Measurements from ENCODE around the gene ANAPC10. TPM values are rescaled to one million over a fixed set of nuclear protein-coding genes. Genes with fewer than 3 reads are reported as not detected.
A peak's percentile ranks its signal among the peaks of the same experiment; 100 is the strongest.

The ANAPC10 gene
- polyA plus RNA-seq, 1 of the 3 experiments (the other 2 are of a cell fraction) = 19.1 TPM

- H3K27me3 ChIP-seq (ENCODE audit: insufficient read depth) = no peaks in the 10 kb centered on the region
- peaks cover 0 to 6% of the 10 kb centered on the region in 2 experiments for H3K36me3 ChIP-seq (replicated peaks in 1 of 2; ENCODE audit: control insufficient read depth in 1 of 2, insufficient read depth in 2 of 2, low read length in 1 of 2)
- H3K4me2 ChIP-seq = no peak overlapping the region
- no peak overlapping the region for H3K4me3 ChIP-seq (ENCODE audit: low read depth in 2 of 2, low read length in 1 of 2)
- TF ChIP-seq, protein P1, sequence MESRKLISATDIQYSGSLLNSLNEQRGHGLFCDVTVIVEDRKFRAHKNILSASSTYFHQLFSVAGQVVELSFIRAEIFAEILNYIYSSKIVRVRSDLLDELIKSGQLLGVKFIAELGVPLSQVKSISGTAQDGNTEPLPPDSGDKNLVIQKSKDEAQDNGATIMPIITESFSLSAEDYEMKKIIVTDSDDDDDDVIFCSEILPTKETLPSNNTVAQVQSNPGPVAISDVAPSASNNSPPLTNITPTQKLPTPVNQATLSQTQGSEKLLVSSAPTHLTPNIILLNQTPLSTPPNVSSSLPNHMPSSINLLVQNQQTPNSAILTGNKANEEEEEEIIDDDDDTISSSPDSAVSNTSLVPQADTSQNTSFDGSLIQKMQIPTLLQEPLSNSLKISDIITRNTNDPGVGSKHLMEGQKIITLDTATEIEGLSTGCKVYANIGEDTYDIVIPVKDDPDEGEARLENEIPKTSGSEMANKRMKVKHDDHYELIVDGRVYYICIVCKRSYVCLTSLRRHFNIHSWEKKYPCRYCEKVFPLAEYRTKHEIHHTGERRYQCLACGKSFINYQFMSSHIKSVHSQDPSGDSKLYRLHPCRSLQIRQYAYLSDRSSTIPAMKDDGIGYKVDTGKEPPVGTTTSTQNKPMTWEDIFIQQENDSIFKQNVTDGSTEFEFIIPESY (IDR thresholded peaks at IDR 0.05; ENCODE audit: borderline replicate concordance, low read depth) = no peak
- TF ChIP-seq MEF2A (IDR thresholded peaks at IDR 0.05; ENCODE audit: borderline replicate concordance, low read depth) (no peak), MXI1 (IDR thresholded peaks at IDR 0.05; ENCODE audit: low read depth, low read length) (no peak), ELF1 (IDR thresholded peaks at IDR 0.05) (no peak), RCOR1 (IDR thresholded peaks at IDR 0.05; ENCODE audit: low read length) (no peak), TEAD4 (IDR thresholded peaks at IDR 0.05; ENCODE audit: borderline replicate concordance, insufficient read depth) (no peak), SMC3 (IDR thresholded peaks at IDR 0.05; ENCODE audit: low read depth, low read length) (no peak), RXRA (IDR thresholded peaks at IDR 0.05; ENCODE audit: borderline replicate concordance, low read depth) (no peak), RAD21 (IDR thresholded peaks at IDR 0.05; ENCODE audit: low read length) (no peak), FOXJ3 (CRISPR knock-in tag; IDR thresholded peaks at IDR 0.05) (no peak), GATA2 (CRISPR knock-in tag; IDR thresholded peaks at IDR 0.05) (no peak), EZH2phosphoT487 (IDR thresholded peaks at IDR 0.05; ENCODE audit: borderline replicate concordance, low read depth) (no peak), MAX (IDR thresholded peaks at IDR 0.05; ENCODE audit: low read depth) (no peak), FOSL2 (IDR thresholded peaks at IDR 0.05; ENCODE audit: borderline replicate concordance, low read depth) (no peak)
- TF ChIP-seq, protein P2, sequence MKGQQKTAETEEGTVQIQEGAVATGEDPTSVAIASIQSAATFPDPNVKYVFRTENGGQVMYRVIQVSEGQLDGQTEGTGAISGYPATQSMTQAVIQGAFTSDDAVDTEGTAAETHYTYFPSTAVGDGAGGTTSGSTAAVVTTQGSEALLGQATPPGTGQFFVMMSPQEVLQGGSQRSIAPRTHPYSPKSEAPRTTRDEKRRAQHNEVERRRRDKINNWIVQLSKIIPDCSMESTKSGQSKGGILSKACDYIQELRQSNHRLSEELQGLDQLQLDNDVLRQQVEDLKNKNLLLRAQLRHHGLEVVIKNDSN (IDR thresholded peaks at IDR 0.05; ENCODE audit: borderline replicate concordance, low read depth) = no peak
- POLR2A ChIA-PET = no interaction called here
- H3K9me3 ChIP-seq = no peaks in the 10 kb centered on the region
- H3F3A ChIP-seq (replicated peaks; ENCODE audit: insufficient read depth) = no peaks in the 10 kb centered on the region
- 78% methylated on average over 2 of the region's 2 CpGs for WGBS (ENCODE audit: low lambda C conversion rate)
- H4K20me1 ChIP-seq (ENCODE audit: insufficient read depth) = no peaks in the 10 kb centered on the region
- H3K9me2 ChIP-seq = 0 out of 2 replicates have a peak, but pooled peaks cover 5% of the 10 kb centered on the region
- H3K4me1 ChIP-seq (ENCODE audit: control insufficient read depth in 1 of 2, insufficient read depth in 2 of 2, low read depth in 1 of 2, low read length in 1 of 2) = no peaks in the 10 kb centered on the region
- H3K27ac ChIP-seq (ENCODE audit: low read depth in 2 of 2, low read length in 1 of 2) = no peak overlapping the region
- DNase-seq = no peak
- CTCF ChIA-PET = interaction anchor here (0.9 kb wide), 1 partner anchor 13 kb away, joined by 3 read pairs; no protein-coding TSS in a partner anchor
- H2AFZ ChIP-seq (ENCODE audit: low read depth) = no peak overlapping the region
- H3K9ac ChIP-seq = no peak overlapping the region
- no peaks in the 10 kb centered on the region for H3K79me2 ChIP-seq (ENCODE audit: insufficient read depth)
Observed at GRCh38 chr4:144989306-144989705, 108.7 kb downstream of the ANAPC10 start.

DNA sequence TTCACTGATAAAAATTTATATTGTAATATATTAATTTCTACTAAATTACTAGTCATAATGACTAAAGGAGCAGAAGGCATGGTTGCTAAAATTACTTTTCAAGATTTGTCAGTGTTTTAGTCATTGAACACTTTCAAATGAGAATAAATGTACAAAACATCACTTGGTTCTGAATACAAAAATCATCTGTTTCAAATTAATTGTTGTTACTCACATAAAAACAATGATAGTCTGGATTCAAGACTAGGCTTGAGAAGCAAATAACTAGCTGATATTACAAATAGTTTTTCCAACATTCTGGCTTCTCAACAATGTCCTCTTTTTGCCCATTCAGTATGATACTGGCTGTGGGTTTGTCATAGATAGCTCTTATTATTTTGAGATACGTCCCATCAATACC is 112.5 kb downstream of the ANAPC10 start:
- Histone ChIP-seq H3K27ac (ENCODE audit: low read depth in 2 of 2, low read length in 1 of 2) (no peak overlapping the region), H3K36me3 (replicated peaks in 1 of 2; ENCODE audit: control insufficient read depth in 1 of 2, insufficient read depth in 2 of 2, low read length in 1 of 2) (no peaks in the 10 kb centered on the region), H3F3A (replicated peaks; ENCODE audit: insufficient read depth) (no peaks in the 10 kb centered on the region), H2AFZ (ENCODE audit: low read depth) (no peak overlapping the region), H3K9me3 (no peaks in the 10 kb centered on the region), H3K4me3 (ENCODE audit: low read depth in 2 of 2, low read length in 1 of 2) (no peak overlapping the region), H3K9me2 (no peaks in the 10 kb centered on the region), H4K20me1 (ENCODE audit: insufficient read depth) (no peaks in the 10 kb centered on the region), H3K27me3 (ENCODE audit: insufficient read depth) (no peaks in the 10 kb centered on the region), H3K4me2 (no peak overlapping the region), H3K9ac (no peak overlapping the region), H3K79me2 (ENCODE audit: insufficient read depth) (no peaks in the 10 kb centered on the region), H3K4me1 (ENCODE audit: control insufficient read depth in 1 of 2, insufficient read depth in 2 of 2, low read depth in 1 of 2, low read length in 1 of 2) (no peaks in the 10 kb centered on the region)
- DNase-seq = no peak
- 96% methylated on average over 1 of the region's 1 CpG for WGBS (ENCODE audit: low lambda C conversion rate)
- POLR2A ChIA-PET = no interaction called here
- CTCF ChIA-PET = interaction anchor here (1.1 kb wide), 1 partner anchor 198 kb away, joined by 3 read pairs; no protein-coding TSS in a partner anchor
- no peak for TF ChIP-seq GATA2 (CRISPR knock-in tag; IDR thresholded peaks at IDR 0.05)
- TF ChIP-seq REST (IDR thresholded peaks at IDR 0.05; ENCODE audit: low read depth, low read length) = no peak
- peak; percentile 30 for TF ChIP-seq TCF12 (IDR thresholded peaks at IDR 0.05)
- TF ChIP-seq, protein P3, sequence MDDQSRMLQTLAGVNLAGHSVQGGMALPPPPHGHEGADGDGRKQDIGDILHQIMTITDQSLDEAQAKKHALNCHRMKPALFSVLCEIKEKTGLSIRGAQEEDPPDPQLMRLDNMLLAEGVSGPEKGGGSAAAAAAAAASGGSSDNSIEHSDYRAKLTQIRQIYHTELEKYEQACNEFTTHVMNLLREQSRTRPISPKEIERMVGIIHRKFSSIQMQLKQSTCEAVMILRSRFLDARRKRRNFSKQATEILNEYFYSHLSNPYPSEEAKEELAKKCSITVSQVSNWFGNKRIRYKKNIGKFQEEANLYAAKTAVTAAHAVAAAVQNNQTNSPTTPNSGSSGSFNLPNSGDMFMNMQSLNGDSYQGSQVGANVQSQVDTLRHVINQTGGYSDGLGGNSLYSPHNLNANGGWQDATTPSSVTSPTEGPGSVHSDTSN (IDR thresholded peaks at IDR 0.05) = no peak
- TF ChIP-seq, protein P1 (IDR thresholded peaks at IDR 0.05; ENCODE audit: borderline replicate concordance, low read depth) = no peak
- TF ChIP-seq SMC3 (IDR thresholded peaks at IDR 0.05; ENCODE audit: low read depth, low read length) = no peak

All from SK-N-SH (cell line).